Measurements from ENCODE around the gene GOLPH3. TPM values are rescaled to one million over a fixed set of nuclear protein-coding genes. Genes with fewer than 3 reads are reported as not detected.

GOLPH3 gene
- total RNA-seq, 1 experiment from 2014 or later = 69.2 TPM

DNA sequence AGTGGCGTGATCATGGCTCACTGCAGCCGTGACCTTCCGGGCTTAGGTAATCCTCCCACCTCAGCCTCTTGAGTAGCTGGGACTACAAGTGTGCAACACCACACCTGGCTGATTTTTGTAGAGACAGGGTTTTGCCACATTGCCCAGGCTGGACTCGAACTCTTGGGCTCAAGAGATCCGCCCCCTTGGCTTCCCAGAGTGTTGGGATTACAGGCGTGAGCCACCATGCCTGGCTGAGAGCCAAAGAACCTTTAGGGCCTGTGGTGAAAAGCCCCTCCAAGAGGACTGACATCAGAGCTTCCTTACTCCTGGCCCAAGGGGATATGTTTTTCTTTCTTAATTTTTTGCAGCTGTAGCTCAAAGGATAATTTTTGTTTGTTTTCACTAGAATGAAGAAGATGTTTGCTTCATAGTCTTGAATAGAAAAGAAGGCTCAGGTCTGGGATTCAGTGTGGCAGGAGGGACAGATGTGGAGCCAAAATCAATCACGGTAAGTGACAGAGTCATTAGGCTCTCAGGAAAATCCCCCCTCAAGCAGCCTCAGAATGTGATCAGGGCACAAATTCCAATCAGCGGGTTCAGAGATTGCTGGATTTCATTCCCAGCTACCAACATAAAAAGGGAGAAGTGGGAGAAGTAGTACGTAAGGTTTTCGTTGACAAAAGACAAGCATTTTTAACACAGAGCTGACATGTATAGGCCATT, 77.1 kb downstream of the GOLPH3 start:
- intact Hi-C loops (cut with micrococcal nuclease) = no loop called here
- no peak for DNase-seq (ENCODE audit: low read depth, low spot score)
- Histone ChIP-seq H3K9me3 (ENCODE audit: control insufficient read depth in 1 of 2, insufficient read depth in 1 of 2, low read depth in 1 of 2, low read length in 2 of 2) (no peaks in the 10 kb centered on the region), H3K27ac (ENCODE audit: low read depth, low read length) (no peak overlapping the region), H3K9me2 (ENCODE audit: insufficient read depth) (no peaks in the 10 kb centered on the region), H2AFZ (ENCODE audit: low read depth, low read length, poor library complexity, severe bottlenecking) (no peak overlapping the region), H3K36me3 (ENCODE audit: control insufficient read depth in 1 of 2, insufficient read depth in 2 of 2, low read length in 2 of 2) (peaks cover 4 to 5% of the 10 kb centered on the region in 2 experiments; a peak in 2 of 4 replicates), H3K4me1 (ENCODE audit: control insufficient read depth in 1 of 2, insufficient read depth in 2 of 2, low read length in 2 of 2) (no peaks in the 10 kb centered on the region), H3K9ac (ENCODE audit: low read length) (no peak overlapping the region), H3K79me2 (ENCODE audit: insufficient read depth, low read length) (no peaks in the 10 kb centered on the region), H3K27me3 (ENCODE audit: insufficient read depth, low read length) (no peaks in the 10 kb centered on the region), H4K20me1 (ENCODE audit: insufficient read depth) (no peaks in the 10 kb centered on the region), H3K4me2 (ENCODE audit: low read length) (no peak overlapping the region), H3K4me3 (replicated peaks in 1 of 2; ENCODE audit: low read depth in 1 of 2, low read length in 2 of 2) (no peak overlapping the region)
- BruUV-seq (replicated peaks) = no TSS peak
- POLR2A ChIA-PET = no interaction called here
- RAD21 ChIA-PET (ENCODE audit: low non-redundant PET in 1 of 2, low total read pairs in 2 of 2, uncharacterized antibody in 2 of 2, unreplicated experiment in 2 of 2) = no interaction called here
- TF ChIP-seq, protein P1, sequence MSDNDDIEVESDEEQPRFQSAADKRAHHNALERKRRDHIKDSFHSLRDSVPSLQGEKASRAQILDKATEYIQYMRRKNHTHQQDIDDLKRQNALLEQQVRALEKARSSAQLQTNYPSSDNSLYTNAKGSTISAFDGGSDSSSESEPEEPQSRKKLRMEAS (IDR thresholded peaks at IDR 0.05) = no peak
- TF ChIP-seq CBX3 (IDR thresholded peaks at IDR 0.05; ENCODE audit: low read depth) (no peak), CEBPB (IDR thresholded peaks at IDR 0.05; ENCODE audit: low read depth) (no peak), EZH2phosphoT487 (IDR thresholded peaks at IDR 0.05; ENCODE audit: borderline replicate concordance) (no peak), ELF1 (IDR thresholded peaks at IDR 0.05; ENCODE audit: borderline replicate concordance, low read depth) (no peak), EGR1 (IDR thresholded peaks at IDR 0.05; ENCODE audit: low read depth) (no peak), POLR2AphosphoS5 (IDR thresholded peaks at IDR 0.05; ENCODE audit: low read depth, low read length) (no peak), RAD21 (IDR thresholded peaks at IDR 0.05; ENCODE audit: low read depth) (no peak), SIN3A (IDR thresholded peaks at IDR 0.05; ENCODE audit: low read depth) (no peak), EZH2 (IDR thresholded peaks at IDR 0.05) (no peak), POLR2A (IDR thresholded peaks at IDR 0.05; ENCODE audit: borderline replicate concordance, extremely low read depth, insufficient read depth, insufficient read length) (no peak), ZFX (IDR thresholded peaks at IDR 0.05) (no peak), TCF7L2 (IDR thresholded peaks at IDR 0.05; ENCODE audit: borderline replicate concordance, extremely low read depth, insufficient read depth, insufficient read length) (no peak), SP1 (IDR thresholded peaks at IDR 0.05; ENCODE audit: low read depth) (no peak), SRF (IDR thresholded peaks at IDR 0.05; ENCODE audit: low read depth) (no peak), YY1 (IDR thresholded peaks at IDR 0.05; ENCODE audit: extremely low read depth, insufficient replicate concordance, low read depth, low read length) (no peak)
- TF ChIP-seq, protein P2, sequence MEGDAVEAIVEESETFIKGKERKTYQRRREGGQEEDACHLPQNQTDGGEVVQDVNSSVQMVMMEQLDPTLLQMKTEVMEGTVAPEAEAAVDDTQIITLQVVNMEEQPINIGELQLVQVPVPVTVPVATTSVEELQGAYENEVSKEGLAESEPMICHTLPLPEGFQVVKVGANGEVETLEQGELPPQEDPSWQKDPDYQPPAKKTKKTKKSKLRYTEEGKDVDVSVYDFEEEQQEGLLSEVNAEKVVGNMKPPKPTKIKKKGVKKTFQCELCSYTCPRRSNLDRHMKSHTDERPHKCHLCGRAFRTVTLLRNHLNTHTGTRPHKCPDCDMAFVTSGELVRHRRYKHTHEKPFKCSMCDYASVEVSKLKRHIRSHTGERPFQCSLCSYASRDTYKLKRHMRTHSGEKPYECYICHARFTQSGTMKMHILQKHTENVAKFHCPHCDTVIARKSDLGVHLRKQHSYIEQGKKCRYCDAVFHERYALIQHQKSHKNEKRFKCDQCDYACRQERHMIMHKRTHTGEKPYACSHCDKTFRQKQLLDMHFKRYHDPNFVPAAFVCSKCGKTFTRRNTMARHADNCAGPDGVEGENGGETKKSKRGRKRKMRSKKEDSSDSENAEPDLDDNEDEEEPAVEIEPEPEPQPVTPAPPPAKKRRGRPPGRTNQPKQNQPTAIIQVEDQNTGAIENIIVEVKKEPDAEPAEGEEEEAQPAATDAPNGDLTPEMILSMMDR (IDR thresholded peaks at IDR 0.05 in 2 of 3, conservative IDR thresholded peaks at IDR 0.05 in 1 of 3; ENCODE audit: borderline replicate concordance in 1 of 3, insufficient read depth in 1 of 3, low read depth in 2 of 3, low read length in 2 of 3) = no peak
- TF ChIP-seq, protein P3, sequence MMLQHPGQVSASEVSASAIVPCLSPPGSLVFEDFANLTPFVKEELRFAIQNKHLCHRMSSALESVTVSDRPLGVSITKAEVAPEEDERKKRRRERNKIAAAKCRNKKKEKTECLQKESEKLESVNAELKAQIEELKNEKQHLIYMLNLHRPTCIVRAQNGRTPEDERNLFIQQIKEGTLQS (IDR thresholded peaks at IDR 0.05) = no peak
- TF ChIP-seq, protein P4, sequence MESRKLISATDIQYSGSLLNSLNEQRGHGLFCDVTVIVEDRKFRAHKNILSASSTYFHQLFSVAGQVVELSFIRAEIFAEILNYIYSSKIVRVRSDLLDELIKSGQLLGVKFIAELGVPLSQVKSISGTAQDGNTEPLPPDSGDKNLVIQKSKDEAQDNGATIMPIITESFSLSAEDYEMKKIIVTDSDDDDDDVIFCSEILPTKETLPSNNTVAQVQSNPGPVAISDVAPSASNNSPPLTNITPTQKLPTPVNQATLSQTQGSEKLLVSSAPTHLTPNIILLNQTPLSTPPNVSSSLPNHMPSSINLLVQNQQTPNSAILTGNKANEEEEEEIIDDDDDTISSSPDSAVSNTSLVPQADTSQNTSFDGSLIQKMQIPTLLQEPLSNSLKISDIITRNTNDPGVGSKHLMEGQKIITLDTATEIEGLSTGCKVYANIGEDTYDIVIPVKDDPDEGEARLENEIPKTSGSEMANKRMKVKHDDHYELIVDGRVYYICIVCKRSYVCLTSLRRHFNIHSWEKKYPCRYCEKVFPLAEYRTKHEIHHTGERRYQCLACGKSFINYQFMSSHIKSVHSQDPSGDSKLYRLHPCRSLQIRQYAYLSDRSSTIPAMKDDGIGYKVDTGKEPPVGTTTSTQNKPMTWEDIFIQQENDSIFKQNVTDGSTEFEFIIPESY (IDR thresholded peaks at IDR 0.05; ENCODE audit: extremely low read depth, insufficient replicate concordance, low read length) = no peak
- CTCF ChIA-PET = interaction anchor here (0.6 kb wide), 1 partner anchor 275 kb away, joined by 3 read pairs; no protein-coding TSS in a partner anchor
- no peak for ATAC-seq

Measured in HCT116 (cell line).